Epithelial cell of proximal tubule (primary cell): ENCODE results near the gene UTP3. TPM values are rescaled to one million over a fixed set of nuclear protein-coding genes. Genes with fewer than 3 reads are reported as not detected.
A peak's percentile ranks its signal among the peaks of the same experiment; 100 is the strongest.

Experiments
- DNase-seq: peaks from one replicate; pipeline ENCODE4 v3.0.0-alpha.2; 2011; ENCODE audit warnings: low read depth
- H3K4me3 ChIP-seq: 2 replicates; pipeline ENCODE4 v1.5.1; 2011; ENCODE audit warnings: low read depth, mild to moderate bottlenecking, low read length
- total RNA-seq: library from RNA; depleted of rRNA; stranded (reverse); fragments of >200 nt; gene quantifications from 2 replicates; pipeline ENCODE4 v1.2.3, GENCODE V29; 2015
- TF ChIP-seq, protein P1 (sequence below): conservative IDR thresholded peaks from 2 replicates; pipeline ENCODE4 v1.5.1; 2012; ENCODE audit warnings: low read depth, mild to moderate bottlenecking, low read length

The UTP3 gene
- total RNA-seq, 1 donor from 2014 or later = 28.0 TPM

DNA sequence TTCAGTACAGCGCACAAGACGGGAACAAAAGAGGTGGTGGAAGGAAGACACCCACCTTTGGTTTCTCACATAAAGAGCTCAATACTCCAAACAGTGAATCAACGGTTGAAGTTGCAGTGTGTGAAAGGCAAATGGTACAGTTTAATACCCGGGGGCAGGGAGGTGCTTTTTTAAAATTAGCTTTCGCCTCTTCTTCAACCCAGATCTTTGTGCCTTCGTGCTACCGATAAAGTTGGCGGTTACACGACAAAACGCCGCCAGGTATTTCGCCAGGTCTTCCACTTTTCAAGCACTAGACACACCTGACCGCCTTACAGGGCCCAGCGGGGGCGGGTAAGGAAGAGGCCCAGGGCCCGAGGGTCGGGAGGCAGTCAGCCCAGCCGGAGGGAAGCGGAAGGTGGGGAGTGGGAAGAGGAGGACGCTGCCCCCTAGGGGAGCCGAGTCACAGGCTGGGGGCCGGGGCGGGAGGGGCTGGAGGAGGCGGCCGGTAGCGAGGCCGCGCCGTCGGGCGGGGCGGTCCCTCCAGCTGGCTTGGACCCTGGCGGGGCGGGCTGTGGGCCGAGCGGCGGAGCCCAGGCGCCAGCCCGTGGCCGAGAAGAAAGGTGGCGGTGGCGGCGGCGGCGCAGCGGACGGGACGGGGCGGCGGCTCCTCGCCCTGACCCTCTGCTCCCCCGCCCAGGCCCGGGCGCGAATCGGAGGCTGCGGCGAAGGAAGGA lies 16.0 kb downstream of the UTP3 start:
- DNase-seq = no peak
- TF ChIP-seq, protein P1, sequence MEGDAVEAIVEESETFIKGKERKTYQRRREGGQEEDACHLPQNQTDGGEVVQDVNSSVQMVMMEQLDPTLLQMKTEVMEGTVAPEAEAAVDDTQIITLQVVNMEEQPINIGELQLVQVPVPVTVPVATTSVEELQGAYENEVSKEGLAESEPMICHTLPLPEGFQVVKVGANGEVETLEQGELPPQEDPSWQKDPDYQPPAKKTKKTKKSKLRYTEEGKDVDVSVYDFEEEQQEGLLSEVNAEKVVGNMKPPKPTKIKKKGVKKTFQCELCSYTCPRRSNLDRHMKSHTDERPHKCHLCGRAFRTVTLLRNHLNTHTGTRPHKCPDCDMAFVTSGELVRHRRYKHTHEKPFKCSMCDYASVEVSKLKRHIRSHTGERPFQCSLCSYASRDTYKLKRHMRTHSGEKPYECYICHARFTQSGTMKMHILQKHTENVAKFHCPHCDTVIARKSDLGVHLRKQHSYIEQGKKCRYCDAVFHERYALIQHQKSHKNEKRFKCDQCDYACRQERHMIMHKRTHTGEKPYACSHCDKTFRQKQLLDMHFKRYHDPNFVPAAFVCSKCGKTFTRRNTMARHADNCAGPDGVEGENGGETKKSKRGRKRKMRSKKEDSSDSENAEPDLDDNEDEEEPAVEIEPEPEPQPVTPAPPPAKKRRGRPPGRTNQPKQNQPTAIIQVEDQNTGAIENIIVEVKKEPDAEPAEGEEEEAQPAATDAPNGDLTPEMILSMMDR = peak; percentile 44

DNA sequence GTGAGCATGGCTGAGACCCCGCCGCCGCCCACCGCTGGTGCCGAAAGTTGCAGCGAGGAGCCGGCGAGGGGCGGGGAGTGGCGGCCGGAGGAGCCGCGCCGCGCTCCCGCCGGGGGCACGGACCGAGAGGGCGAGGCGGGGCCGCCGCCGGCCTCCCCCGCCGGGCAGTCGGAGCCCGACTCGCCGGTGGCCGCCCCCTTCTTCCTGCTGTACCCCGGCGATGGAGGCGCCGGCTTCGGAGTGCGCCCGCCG lies 16.5 kb downstream of the UTP3 start:
- peak overlapping the region; percentile 73 for H3K4me3 ChIP-seq
- TF ChIP-seq, protein P1 = no peak
- DNase-seq = no peak

More for the DNA sequence above, 16.0 kb downstream of the UTP3 start:
- peak overlapping the region; percentile 73 for H3K4me3 ChIP-seq

DNA sequence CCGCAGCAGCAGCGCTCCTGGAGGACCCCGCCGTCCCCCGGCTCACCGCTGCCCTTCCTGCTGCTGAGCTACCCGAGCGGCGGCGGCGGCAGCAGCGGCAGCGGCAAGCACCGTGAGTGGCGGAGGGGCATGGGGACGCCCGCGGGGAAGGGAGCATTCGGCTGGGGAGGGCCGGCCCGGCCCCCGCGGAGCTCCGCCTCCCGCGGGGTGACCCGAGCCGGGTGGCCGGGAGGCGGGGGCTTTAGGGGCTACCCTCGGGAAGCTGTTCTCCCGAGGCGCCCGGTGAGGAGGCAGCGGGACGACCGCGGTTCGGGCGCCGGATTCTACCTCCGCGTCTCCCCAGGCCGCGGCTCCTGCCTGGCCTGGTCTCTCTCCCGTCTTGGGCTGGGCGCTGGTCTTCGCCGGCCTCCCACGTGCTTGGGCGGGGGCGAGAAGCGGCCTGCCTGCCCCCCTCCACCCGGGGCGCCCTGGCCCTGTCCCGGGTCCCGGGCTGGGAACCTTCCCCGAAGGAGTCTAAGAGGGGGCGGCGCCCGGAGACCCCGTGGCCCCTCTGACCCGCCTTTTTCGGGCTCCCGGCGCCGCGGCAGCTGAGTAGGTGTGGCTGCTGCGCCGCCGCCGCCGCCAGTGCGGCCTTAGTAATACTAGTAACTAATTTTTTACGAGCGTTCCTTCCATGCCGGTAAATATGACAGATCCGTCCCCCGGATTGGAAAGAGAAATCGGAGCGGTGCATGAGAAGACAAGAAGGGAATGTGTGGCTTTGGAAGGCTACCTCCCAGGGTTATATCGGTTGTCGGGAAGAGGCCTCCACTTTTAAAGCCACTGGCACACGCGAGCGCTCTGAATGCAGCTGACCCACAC lies 17.1 kb downstream of the UTP3 start:
- TF ChIP-seq, protein P1 = no peak
- H3K4me3 ChIP-seq = peak overlapping the region; percentile 73
- DNase-seq = no peak

DNA sequence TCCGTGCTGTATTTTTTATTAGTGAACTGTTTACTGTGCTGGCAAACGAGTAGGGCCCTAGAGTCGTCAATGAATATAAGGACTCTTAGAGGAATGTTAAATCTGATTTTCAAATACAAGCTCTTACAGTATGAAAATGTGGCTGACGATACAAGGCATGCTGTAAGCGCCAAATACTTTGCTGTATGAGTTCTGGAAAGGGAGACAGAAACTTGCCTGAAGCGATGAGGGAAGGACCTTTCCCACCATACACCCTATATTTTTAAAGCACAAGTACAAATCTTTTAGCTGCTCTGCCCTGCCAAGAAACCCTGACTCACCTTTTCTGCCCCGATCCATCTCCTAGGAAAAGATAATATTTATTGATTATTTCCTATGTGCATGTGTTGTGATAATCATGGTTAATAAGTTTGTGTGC lies 17.7 kb downstream of the UTP3 start:
- TF ChIP-seq, protein P1 = no peak
- DNase-seq = no peak
- H3K4me3 ChIP-seq = peak overlapping the region; percentile 73

DNA sequence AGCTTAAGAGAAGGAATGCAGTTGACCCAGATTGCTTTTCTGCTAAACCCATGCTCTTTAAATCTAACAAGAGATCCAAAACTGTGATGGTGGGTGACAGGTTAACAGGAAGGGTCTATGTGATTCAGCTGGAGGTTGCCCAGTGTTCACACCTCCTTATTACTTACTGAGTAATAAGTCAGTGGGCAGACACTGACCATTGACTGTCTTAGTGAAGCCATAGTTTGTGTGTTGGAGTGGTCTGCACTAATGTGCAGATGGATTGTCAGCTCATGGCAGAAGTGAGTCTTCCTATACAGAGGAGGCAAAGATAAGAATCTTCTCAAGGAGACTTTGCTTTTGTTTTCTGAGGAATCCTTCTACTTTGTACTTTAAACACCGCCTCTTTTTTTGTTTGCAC lies 18.2 kb downstream of the UTP3 start:
- TF ChIP-seq, protein P1 = no peak
- peak overlapping the region; percentile 73 for H3K4me3 ChIP-seq
- no peak for DNase-seq

DNA sequence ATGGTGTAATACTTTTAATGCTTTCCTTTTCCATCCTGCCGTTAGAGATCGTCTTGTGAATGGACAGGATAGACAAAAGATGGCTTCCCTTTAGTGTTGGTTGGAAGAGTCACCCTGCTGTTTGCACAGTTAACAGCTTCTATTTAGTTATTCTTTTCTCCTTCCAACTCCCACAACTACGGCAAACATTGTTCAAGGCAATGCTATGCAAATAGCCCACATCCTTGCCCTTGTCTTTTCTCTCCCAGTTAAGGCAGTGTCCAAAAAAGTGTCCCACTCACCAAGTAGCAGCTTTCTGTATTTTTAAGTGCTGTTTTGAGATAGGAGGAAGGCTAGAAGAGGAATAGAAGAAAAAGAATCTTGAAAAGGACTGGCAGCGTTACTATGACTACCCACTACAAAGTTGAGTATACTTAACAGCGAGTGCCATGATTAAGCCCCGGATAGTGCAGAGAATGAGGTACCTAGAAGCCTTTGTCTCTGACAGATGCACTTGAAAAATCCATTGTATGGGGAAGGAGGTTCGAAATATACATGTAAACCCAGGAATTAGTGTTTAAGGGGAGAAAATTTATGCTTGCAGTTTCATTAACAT lies 21.4 kb downstream of the UTP3 start:
- H3K4me3 ChIP-seq = no peak overlapping the region
- TF ChIP-seq, protein P1 = no peak
- DNase-seq = no peak
